ENCODE data around the gene CTDSPL. TPM values are rescaled to one million over a fixed set of nuclear protein-coding genes. Genes with fewer than 3 reads are reported as not detected.

The CTDSPL gene
- total and polyA plus RNA-seq, 10 of the 15 experiments (the other 5 are each of a cell fraction or from before 2014, with no cell fraction given), result 0.05 to 0.51 (median 0.18) TPM; not detected in 6

DNA sequence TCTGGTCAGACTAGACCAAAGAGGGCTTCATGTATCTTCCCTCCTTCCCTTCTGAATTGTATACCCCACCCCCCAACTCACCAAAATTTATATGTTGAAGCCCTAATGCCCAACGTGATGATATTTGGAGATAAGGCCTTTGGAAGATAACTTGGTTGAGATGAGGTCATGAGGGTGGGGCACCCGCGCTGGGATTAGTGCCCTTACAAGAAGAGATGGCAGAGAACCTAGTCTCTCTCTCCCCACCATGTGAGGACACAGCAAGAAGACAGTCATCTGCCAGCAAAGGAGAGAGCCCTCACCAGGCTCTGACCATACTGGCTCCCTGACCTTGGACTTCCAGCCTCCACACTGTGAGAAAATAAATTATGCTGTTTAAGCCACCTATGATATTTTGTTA is 154.3 kb downstream of the CTDSPL start:
- Histone ChIP-seq H2AFZ (ENCODE audit: control insufficient read depth, low read depth, low read length) (no peak overlapping the region), H3K9ac (ENCODE audit: control insufficient read depth, insufficient read depth, low read length) (no peak overlapping the region), H3K4me3 (no peak overlapping the region), H3K9me3 (replicated peaks; ENCODE audit: control insufficient read depth, insufficient read depth, low read length) (no peaks in the 10 kb centered on the region; the same call in 2 of the 3 replicates), H3K79me2 (ENCODE audit: control insufficient read depth, insufficient read depth, low read length) (no peaks in the 10 kb centered on the region), H3K27ac (ENCODE audit: control insufficient read depth, insufficient read depth) (no peak overlapping the region), H3K4me1 (ENCODE audit: control insufficient read depth, insufficient read depth, low read length) (no peaks in the 10 kb centered on the region), H3K36me3 (ENCODE audit: control insufficient read depth in 2 of 2, insufficient read depth in 2 of 2, low read length in 1 of 2) (no peaks in the 10 kb centered on the region), H3K4me2 (ENCODE audit: control insufficient read depth, insufficient read depth) (no peak overlapping the region), H4K20me1 (ENCODE audit: control insufficient read depth, insufficient read depth) (no peaks in the 10 kb centered on the region), H3K27me3 (replicated peaks in 1 of 2; ENCODE audit: control insufficient read depth in 2 of 2, insufficient read depth in 2 of 2, low read length in 1 of 2) (no peaks in the 10 kb centered on the region)
- ChIA-PET SMC1A (ENCODE audit: uncharacterized antibody, unreplicated experiment) (interaction anchor here (1.0 kb wide), 1 partner anchor 12 kb away, joined by 3 read pairs; no protein-coding TSS in a partner anchor), CTCF (interaction anchor here (0.7 kb wide), 1 partner anchor 19 kb away, joined by 3 read pairs; no protein-coding TSS in a partner anchor), RAD21 (ENCODE audit: unreplicated experiment) (no interaction called here), POLR2A (no interaction called here)
- in situ Hi-C loops (cut with MboI), result no loop called here
- FAIRE-seq (no peak), ATAC-seq (no peak), DNase-seq (ENCODE audit: low read depth, low spot score) (no peak)
- intact Hi-C loops (cut with micrococcal nuclease; ENCODE audit: unreplicated experiment), result no loop called here
- WGBS (ENCODE audit: insufficient coverage, insufficient replicate concordance, low lambda C conversion rate, missing lambda C conversion rate), result 63% methylated on average over 3 of the region's 3 CpGs
- TF ChIP-seq NFXL1 (IDR thresholded peaks at IDR 0.05; ENCODE audit: borderline replicate concordance) (no peak), FOS (IDR thresholded peaks at IDR 0.05; ENCODE audit: borderline replicate concordance, extremely low read depth, insufficient read length) (no peak), SREBF2 (IDR thresholded peaks at IDR 0.05; ENCODE audit: low read length) (no peak), PAX5 (IDR thresholded peaks at IDR 0.05; ENCODE audit: borderline replicate concordance, low read depth, low read length) (no peak), SIX5 (IDR thresholded peaks at IDR 0.05; ENCODE audit: low read depth, low read length, severe bottlenecking) (no peak), SIN3A (IDR thresholded peaks at IDR 0.05; ENCODE audit: low read depth, low read length) (no peak), ZSCAN29 (IDR thresholded peaks at IDR 0.05) (no peak), IRF4 (IDR thresholded peaks at IDR 0.05; ENCODE audit: low read depth, low read length) (no peak), YBX1 (IDR thresholded peaks at IDR 0.05) (no peak), CHD1 (IDR thresholded peaks at IDR 0.05; ENCODE audit: low read depth, low read length) (no peak), CBX5 (IDR thresholded peaks at IDR 0.05; ENCODE audit: low read depth) (no peak), SMC3 (IDR thresholded peaks at IDR 0.05; ENCODE audit: borderline replicate concordance, low read length) (no peak)
- TF ChIP-seq, protein P1, sequence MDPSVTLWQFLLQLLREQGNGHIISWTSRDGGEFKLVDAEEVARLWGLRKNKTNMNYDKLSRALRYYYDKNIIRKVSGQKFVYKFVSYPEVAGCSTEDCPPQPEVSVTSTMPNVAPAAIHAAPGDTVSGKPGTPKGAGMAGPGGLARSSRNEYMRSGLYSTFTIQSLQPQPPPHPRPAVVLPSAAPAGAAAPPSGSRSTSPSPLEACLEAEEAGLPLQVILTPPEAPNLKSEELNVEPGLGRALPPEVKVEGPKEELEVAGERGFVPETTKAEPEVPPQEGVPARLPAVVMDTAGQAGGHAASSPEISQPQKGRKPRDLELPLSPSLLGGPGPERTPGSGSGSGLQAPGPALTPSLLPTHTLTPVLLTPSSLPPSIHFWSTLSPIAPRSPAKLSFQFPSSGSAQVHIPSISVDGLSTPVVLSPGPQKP (IDR thresholded peaks at IDR 0.05; ENCODE audit: low read depth, low read length), result no peak
- TF ChIP-seq, protein P2, sequence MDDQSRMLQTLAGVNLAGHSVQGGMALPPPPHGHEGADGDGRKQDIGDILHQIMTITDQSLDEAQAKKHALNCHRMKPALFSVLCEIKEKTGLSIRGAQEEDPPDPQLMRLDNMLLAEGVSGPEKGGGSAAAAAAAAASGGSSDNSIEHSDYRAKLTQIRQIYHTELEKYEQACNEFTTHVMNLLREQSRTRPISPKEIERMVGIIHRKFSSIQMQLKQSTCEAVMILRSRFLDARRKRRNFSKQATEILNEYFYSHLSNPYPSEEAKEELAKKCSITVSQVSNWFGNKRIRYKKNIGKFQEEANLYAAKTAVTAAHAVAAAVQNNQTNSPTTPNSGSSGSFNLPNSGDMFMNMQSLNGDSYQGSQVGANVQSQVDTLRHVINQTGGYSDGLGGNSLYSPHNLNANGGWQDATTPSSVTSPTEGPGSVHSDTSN (IDR thresholded peaks at IDR 0.05; ENCODE audit: insufficient replicate concordance, low read depth, low read length), result no peak
- no TSS peak for BruUV-seq (replicated peaks)

Measured in GM12878 (cell line).